SU-DHL-6 (cell line): ENCODE measurements around the gene RYR2.

Experiments used
- H2AFZ ChIP-seq: fragments of 200-600 bp; sonication (generic); 2 replicates; pipeline ENCODE4 v1.6.1; 2014; ENCODE audit warnings: low read depth, mild to moderate bottlenecking, moderate library complexity, mixed read lengths, antibody characterized with exemption, low read length; ENCODE audit not compliant: severe bottlenecking
- H3F3A ChIP-seq: fragments of 200-600 bp; shearing (Covaris generic); 2 replicates; pipeline ENCODE4 v1.6.0; 2016; ENCODE audit warnings: antibody characterized with exemption, mild to moderate bottlenecking; ENCODE audit not compliant: insufficient read depth
- H3K27ac ChIP-seq: fragments of 200-600 bp; sonication (generic); 2 replicates; pipeline ENCODE4 v1.5.1; 2016; ENCODE audit warnings: low read depth, mild to moderate bottlenecking, low read length, moderate library complexity, mixed read lengths
- H3K27me3 ChIP-seq: fragments of 200-600 bp; sonication (generic), shearing (Covaris generic); 2 replicates; pipeline ENCODE4 v1.6.0; 2014; ENCODE audit warnings: mild to moderate bottlenecking, low read length
- H3K36me3 ChIP-seq: fragments of 200-600 bp; sonication (generic); 2 replicates; pipeline ENCODE4 v1.6.1; 2014; ENCODE audit warnings: mild to moderate bottlenecking, low read length, mixed read lengths
- H3K4me2 ChIP-seq: fragments of 300-600, 200-600 bp; shearing (Covaris generic), sonication (generic); 2 replicates; pipeline ENCODE4 v1.6.0; 2014; ENCODE audit warnings: low read length, low read depth, mild to moderate bottlenecking; ENCODE audit not compliant: poor library complexity, severe bottlenecking
- H3K4me3 ChIP-seq: fragments of 200-600 bp; sonication (generic); 2 replicates; pipeline ENCODE4 v1.5.1; 2014; ENCODE audit warnings: antibody characterized with exemption, low read length, mild to moderate bottlenecking, mixed read lengths; ENCODE audit not compliant: insufficient read depth, poor library complexity, severe bottlenecking
- H3K79me2 ChIP-seq: fragments of 200-600 bp; sonication (generic); 2 replicates; pipeline ENCODE4 v1.6.1; 2014; ENCODE audit warnings: mild to moderate bottlenecking, low read length, moderate library complexity; ENCODE audit not compliant: insufficient read depth
- H3K9ac ChIP-seq: fragments of 200-600 bp; sonication (generic); 2 replicates; pipeline ENCODE4 v1.7.0; 2014; ENCODE audit warnings: mild to moderate bottlenecking, low read length
- H3K9me2 ChIP-seq: fragments of 200-600 bp; sonication (generic); replicated peaks from 2 replicates; pipeline ENCODE4 v1.6.1; 2014; ENCODE audit warnings: low read length; ENCODE audit not compliant: insufficient read depth
- H3K9me3 ChIP-seq: fragments of 200-600 bp; sonication (generic); 2 replicates; pipeline ENCODE4 v1.6.1; 2014; ENCODE audit warnings: low read length, mixed read lengths; ENCODE audit not compliant: insufficient read depth
- H4K20me1 ChIP-seq: fragments of 200-600 bp; sonication (generic); 2 replicates; pipeline ENCODE4 v1.6.1; 2014; ENCODE audit warnings: low read depth, mild to moderate bottlenecking, antibody characterized with exemption, low read length, moderate library complexity, mixed read lengths
- EZH2phosphoT487 ChIP-seq: fragments of 200-600 bp; sonication (generic), shearing (Covaris generic); conservative IDR thresholded peaks from 2 replicates; pipeline ENCODE4 v1.6.1; 2018; ENCODE audit warnings: mild to moderate bottlenecking, antibody characterized with exemption, low read length, moderate library complexity, mixed read lengths
- TF ChIP-seq, protein P1 (sequence below): fragments of 200-600 bp; sonication (generic); IDR thresholded peaks from one replicate; pipeline ENCODE4 v1.5.1; 2017; ENCODE audit warnings: antibody characterized with exemption, mild to moderate bottlenecking, low read length, moderate library complexity; ENCODE audit not compliant: insufficient read depth, poor library complexity, severe bottlenecking

The RYR2 gene

DNA sequence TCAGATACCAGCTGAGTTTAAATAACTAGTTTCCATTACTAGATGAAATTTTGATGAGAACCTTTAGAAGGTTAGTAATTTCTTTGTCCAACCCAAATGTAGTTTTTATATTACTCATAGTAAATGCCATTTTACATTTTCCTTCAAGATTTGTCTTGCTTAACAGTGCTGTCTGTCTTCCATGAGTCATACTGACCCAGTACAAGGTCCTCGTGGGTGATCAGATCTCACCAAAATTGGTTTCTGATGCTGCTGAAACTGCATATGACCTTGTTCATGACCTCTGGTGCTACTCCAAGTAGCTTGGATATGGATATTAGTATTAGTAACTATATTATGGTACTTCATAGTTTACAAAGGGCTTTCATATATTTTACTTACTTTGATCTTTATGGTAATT, 207.1 kb downstream of the RYR2 start:
- no peak overlapping the region for H3K9ac ChIP-seq
- no peak overlapping the region for H3K4me3 ChIP-seq
- no peaks in the 10 kb centered on the region for H3K36me3 ChIP-seq
- H3F3A ChIP-seq = no peaks in the 10 kb centered on the region
- H3K9me2 ChIP-seq = no peaks in the 10 kb centered on the region
- no peaks in the 10 kb centered on the region for H4K20me1 ChIP-seq
- H3K4me2 ChIP-seq = no peak overlapping the region
- TF ChIP-seq EZH2phosphoT487 = no peak
- TF ChIP-seq, protein P1, sequence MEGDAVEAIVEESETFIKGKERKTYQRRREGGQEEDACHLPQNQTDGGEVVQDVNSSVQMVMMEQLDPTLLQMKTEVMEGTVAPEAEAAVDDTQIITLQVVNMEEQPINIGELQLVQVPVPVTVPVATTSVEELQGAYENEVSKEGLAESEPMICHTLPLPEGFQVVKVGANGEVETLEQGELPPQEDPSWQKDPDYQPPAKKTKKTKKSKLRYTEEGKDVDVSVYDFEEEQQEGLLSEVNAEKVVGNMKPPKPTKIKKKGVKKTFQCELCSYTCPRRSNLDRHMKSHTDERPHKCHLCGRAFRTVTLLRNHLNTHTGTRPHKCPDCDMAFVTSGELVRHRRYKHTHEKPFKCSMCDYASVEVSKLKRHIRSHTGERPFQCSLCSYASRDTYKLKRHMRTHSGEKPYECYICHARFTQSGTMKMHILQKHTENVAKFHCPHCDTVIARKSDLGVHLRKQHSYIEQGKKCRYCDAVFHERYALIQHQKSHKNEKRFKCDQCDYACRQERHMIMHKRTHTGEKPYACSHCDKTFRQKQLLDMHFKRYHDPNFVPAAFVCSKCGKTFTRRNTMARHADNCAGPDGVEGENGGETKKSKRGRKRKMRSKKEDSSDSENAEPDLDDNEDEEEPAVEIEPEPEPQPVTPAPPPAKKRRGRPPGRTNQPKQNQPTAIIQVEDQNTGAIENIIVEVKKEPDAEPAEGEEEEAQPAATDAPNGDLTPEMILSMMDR = no peak
- H3K27me3 ChIP-seq = no peaks in the 10 kb centered on the region
- H3K79me2 ChIP-seq = no peaks in the 10 kb centered on the region
- H2AFZ ChIP-seq = no peak overlapping the region
- H3K27ac ChIP-seq = no peak overlapping the region
- H3K9me3 ChIP-seq = no peaks in the 10 kb centered on the region

DNA sequence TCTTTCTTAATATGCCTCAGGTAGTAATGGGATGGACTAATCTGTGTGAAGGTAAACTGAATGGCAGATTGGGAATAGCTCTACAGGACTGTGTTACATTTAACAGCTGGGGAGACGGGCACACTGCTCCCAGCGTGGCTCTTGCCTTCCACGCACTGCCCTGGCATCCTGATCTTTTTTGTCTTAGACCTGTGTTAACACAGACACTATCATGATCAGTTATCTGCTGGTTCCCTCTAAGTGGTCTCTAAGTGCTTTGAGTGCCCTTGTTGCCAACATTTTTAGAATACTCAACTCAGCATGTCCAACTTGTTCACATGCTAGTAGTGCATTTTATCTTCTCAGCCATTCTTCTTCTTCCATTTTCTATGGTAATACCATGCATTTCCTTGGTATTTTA, 208.1 kb downstream of the RYR2 start:
- H3F3A ChIP-seq = no peaks in the 10 kb centered on the region
- H3K4me2 ChIP-seq = no peak overlapping the region
- no peak overlapping the region for H3K27ac ChIP-seq
- no peak overlapping the region for H3K9ac ChIP-seq
- no peaks in the 10 kb centered on the region for H3K9me2 ChIP-seq
- H3K36me3 ChIP-seq = no peaks in the 10 kb centered on the region
- H3K27me3 ChIP-seq = no peaks in the 10 kb centered on the region
- H3K9me3 ChIP-seq = no peaks in the 10 kb centered on the region
- H2AFZ ChIP-seq = no peak overlapping the region
- H3K4me3 ChIP-seq = no peak overlapping the region
- H3K79me2 ChIP-seq = no peaks in the 10 kb centered on the region
- H4K20me1 ChIP-seq = no peaks in the 10 kb centered on the region
- TF ChIP-seq, protein P1 = no peak
- TF ChIP-seq EZH2phosphoT487 = no peak

DNA sequence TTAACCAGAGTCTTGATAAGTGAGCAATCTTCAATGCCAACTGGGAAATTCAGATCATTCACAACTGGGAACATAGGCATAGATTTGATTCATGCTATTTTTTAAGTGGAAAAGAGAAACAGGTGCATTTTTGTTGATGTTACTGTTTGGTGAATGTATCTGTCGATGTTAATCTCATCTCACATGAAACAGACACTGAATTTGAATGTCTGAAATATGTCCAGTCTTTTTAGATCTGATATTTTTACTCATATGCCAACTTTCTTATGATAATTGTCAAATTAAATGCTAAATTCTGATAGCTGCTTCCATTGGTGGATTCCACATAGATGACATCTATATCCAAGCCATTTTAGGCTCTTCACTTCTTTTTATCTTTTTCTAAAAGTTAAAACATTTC, 213.1 kb downstream of the RYR2 start:
- no peaks in the 10 kb centered on the region for H3K27me3 ChIP-seq
- no peaks in the 10 kb centered on the region for H3F3A ChIP-seq
- H3K9me2 ChIP-seq = no peaks in the 10 kb centered on the region
- H3K79me2 ChIP-seq = no peaks in the 10 kb centered on the region
- no peak overlapping the region for H3K9ac ChIP-seq
- no peak overlapping the region for H3K4me2 ChIP-seq
- no peak overlapping the region for H3K4me3 ChIP-seq
- TF ChIP-seq, protein P1 = no peak
- no peak for TF ChIP-seq EZH2phosphoT487
- no peaks in the 10 kb centered on the region for H3K9me3 ChIP-seq
- no peak overlapping the region for H3K27ac ChIP-seq
- no peaks in the 10 kb centered on the region for H3K36me3 ChIP-seq
- H2AFZ ChIP-seq = no peak overlapping the region
- no peaks in the 10 kb centered on the region for H4K20me1 ChIP-seq
